WTC11 (cell line): ENCODE results near the gene COPS9.

Source experiments
- GABPB1 ChIP-seq: sonication (generic); formaldehyde crosslinking; IDR thresholded peaks from 2 replicates; pipeline ENCODE4 v1.8.1; 2023; ENCODE audit warnings: mild to moderate bottlenecking, missing genetic modification reagents
- IRF2 ChIP-seq: sonication (generic); formaldehyde crosslinking; IDR thresholded peaks from 2 replicates; pipeline ENCODE4 v1.8.0; 2022; ENCODE audit warnings: low read depth, missing genetic modification reagents, borderline replicate concordance
- NFE2L1 ChIP-seq: sonication (generic); formaldehyde crosslinking; IDR thresholded peaks from 2 replicates; pipeline ENCODE4 v1.8.1; 2023; ENCODE audit warnings: missing genetic modification reagents
- NR1H2 ChIP-seq: sonication (generic); formaldehyde crosslinking; IDR thresholded peaks from 2 replicates; pipeline ENCODE4 v1.9.0; 2021; ENCODE audit warnings: mild to moderate bottlenecking, moderate library complexity, missing genetic modification reagents
- TCF7 ChIP-seq: sonication (generic); formaldehyde crosslinking; IDR thresholded peaks from 2 replicates; pipeline ENCODE4 v1.8.0; 2022; ENCODE audit warnings: mild to moderate bottlenecking, low read depth, missing genetic modification reagents, moderate library complexity
- ZBTB21 ChIP-seq: sonication (generic); formaldehyde crosslinking; IDR thresholded peaks from 2 replicates; pipeline ENCODE4 v1.8.1; 2023; ENCODE audit warnings: mild to moderate bottlenecking, missing genetic modification reagents, borderline replicate concordance
- ZNF121 ChIP-seq: sonication (generic); formaldehyde crosslinking; IDR thresholded peaks from 2 replicates; pipeline ENCODE4 v1.8.0; 2023; ENCODE audit warnings: missing genetic modification reagents
- ZNF138 ChIP-seq: sonication (generic); formaldehyde crosslinking; conservative IDR thresholded peaks from 2 replicates; pipeline ENCODE4 v1.8.1; 2022; ENCODE audit warnings: mild to moderate bottlenecking, moderate library complexity, missing genetic modification reagents
- ZNF232 ChIP-seq: sonication (generic); formaldehyde crosslinking; IDR thresholded peaks from 2 replicates; pipeline ENCODE4 v1.8.0; 2022; ENCODE audit warnings: mild to moderate bottlenecking, missing genetic modification reagents
- TF ChIP-seq, protein P1 (sequence below): sonication (generic); formaldehyde crosslinking; IDR thresholded peaks from 2 replicates; pipeline ENCODE4 v1.8.1; 2023; ENCODE audit warnings: mild to moderate bottlenecking, missing genetic modification reagents, moderate library complexity
- TF ChIP-seq, protein P2 (sequence below): sonication (generic); formaldehyde crosslinking; conservative IDR thresholded peaks from 2 replicates; pipeline ENCODE4 v1.8.1; 2022; ENCODE audit warnings: mild to moderate bottlenecking, missing genetic modification reagents
- TF ChIP-seq, protein P3 (sequence below): fragments of 200-600 bp; IDR thresholded peaks from 2 replicates; pipeline ENCODE4 v1.8.0; 2022; ENCODE audit warnings: antibody characterized with exemption

DNA sequence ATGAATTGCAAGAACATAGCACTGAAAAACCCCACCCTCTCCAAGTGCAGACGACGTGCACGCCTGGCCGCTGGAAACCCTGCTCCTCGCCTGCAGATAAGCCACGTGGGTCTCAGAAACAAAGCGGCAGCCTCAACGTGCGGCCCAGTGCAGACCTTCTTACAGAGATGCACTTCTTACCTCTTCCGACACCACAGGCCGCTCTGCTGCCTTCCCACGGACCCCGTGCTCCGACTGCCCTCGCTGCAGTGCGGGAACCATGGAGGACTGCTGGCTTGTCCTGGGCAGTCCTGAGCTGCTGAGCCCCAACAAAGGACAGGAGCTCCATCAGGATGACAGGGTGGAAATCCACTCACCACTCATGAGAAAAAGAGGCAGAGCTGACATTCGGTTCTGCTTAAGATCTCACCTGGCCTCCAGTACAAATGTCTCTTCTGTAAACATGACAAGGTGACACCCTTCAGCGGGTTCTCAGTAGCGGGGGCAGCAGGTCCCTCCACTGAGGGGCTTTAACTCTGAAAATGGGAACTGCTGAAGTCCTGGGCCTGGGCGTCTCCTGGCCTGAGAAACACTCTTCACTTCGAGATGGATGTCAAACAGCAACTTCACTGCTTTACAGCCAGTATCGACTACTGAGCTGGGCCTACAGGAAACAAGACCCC is 6.2 kb downstream of the COPS9 start:
- TF ChIP-seq, protein P1, sequence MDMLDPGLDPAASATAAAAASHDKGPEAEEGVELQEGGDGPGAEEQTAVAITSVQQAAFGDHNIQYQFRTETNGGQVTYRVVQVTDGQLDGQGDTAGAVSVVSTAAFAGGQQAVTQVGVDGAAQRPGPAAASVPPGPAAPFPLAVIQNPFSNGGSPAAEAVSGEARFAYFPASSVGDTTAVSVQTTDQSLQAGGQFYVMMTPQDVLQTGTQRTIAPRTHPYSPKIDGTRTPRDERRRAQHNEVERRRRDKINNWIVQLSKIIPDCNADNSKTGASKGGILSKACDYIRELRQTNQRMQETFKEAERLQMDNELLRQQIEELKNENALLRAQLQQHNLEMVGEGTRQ (CRISPR knock-in tag), result no peak
- TF ChIP-seq ZNF232 (CRISPR knock-in tag) (no peak), ZNF121 (no peak), ZBTB21 (CRISPR knock-in tag) (no peak), GABPB1 (CRISPR knock-in tag) (no peak), NFE2L1 (CRISPR knock-in tag) (no peak), TCF7 (CRISPR knock-in tag) (no peak), ZNF138 (CRISPR knock-in tag) (no peak), IRF2 (CRISPR knock-in tag) (no peak), NR1H2 (no peak)
- TF ChIP-seq, protein P2, sequence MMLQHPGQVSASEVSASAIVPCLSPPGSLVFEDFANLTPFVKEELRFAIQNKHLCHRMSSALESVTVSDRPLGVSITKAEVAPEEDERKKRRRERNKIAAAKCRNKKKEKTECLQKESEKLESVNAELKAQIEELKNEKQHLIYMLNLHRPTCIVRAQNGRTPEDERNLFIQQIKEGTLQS (CRISPR knock-in tag), result no peak
- TF ChIP-seq, protein P3, sequence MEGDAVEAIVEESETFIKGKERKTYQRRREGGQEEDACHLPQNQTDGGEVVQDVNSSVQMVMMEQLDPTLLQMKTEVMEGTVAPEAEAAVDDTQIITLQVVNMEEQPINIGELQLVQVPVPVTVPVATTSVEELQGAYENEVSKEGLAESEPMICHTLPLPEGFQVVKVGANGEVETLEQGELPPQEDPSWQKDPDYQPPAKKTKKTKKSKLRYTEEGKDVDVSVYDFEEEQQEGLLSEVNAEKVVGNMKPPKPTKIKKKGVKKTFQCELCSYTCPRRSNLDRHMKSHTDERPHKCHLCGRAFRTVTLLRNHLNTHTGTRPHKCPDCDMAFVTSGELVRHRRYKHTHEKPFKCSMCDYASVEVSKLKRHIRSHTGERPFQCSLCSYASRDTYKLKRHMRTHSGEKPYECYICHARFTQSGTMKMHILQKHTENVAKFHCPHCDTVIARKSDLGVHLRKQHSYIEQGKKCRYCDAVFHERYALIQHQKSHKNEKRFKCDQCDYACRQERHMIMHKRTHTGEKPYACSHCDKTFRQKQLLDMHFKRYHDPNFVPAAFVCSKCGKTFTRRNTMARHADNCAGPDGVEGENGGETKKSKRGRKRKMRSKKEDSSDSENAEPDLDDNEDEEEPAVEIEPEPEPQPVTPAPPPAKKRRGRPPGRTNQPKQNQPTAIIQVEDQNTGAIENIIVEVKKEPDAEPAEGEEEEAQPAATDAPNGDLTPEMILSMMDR, result no peak
